HepG2 (cell line): ENCODE measurements around the gene USP9X. TPM values are rescaled to one million over a fixed set of nuclear protein-coding genes. Genes with fewer than 3 reads are reported as not detected.

Experiments
- AGO2 ChIP-seq: fragments of 200-400 bp; formaldehyde crosslinking; optimal IDR thresholded peaks from 2 replicates; pipeline ENCODE3; 2017; ENCODE audit warnings: mild to moderate bottlenecking, low read depth, low read length, moderate library complexity
- CREB1 ChIP-seq, 2 experiments: fragments of 450-650 bp in 1 of 2; IDR thresholded peaks; 2 replicates each; pipeline ENCODE4 v1.6.1; 2016 to 2017; ENCODE audit warnings: control low read depth in 1 of 2, mild to moderate bottlenecking in 1 of 2, missing compliant biosample characterization in 1 of 2, missing genetic modification characterization in 1 of 2
- ERF ChIP-seq: IDR thresholded peaks from 2 replicates; pipeline ENCODE4 v1.6.1; 2018; ENCODE audit warnings: missing biosample characterization, missing genetic modification reagents
- GABPB1 ChIP-seq: IDR thresholded peaks from 2 replicates; pipeline ENCODE4 v1.6.1; 2016; ENCODE audit warnings: mild to moderate bottlenecking, missing genetic modification reagents, moderate library complexity, missing compliant biosample characterization
- HMGXB4 ChIP-seq, 2 experiments: sonication (generic) in 1 of 2; formaldehyde crosslinking in 1 of 2; IDR thresholded peaks; 2 replicates each; pipeline versions ENCODE4 v1.4.0 to v1.6.1; 2018 to 2020; ENCODE audit warnings: missing genetic modification reagents in 2 of 2, borderline replicate concordance in 1 of 2, low read depth in 1 of 2, mild to moderate bottlenecking in 1 of 2, missing biosample characterization in 1 of 2
- HNF4G ChIP-seq, 2 experiments: sonication (generic) in 1 of 2; formaldehyde crosslinking in 1 of 2; IDR thresholded peaks; 2 replicates each; pipeline versions ENCODE4 v1.4.0 to v1.6.1; 2011 to 2020; ENCODE audit warnings: borderline replicate concordance in 2 of 2, low read depth in 2 of 2, mild to moderate bottlenecking in 2 of 2, low read length in 1 of 2, missing genetic modification reagents in 1 of 2, moderate library complexity in 1 of 2
- HNRNPK ChIP-seq: fragments of 200-400 bp; formaldehyde crosslinking; IDR thresholded peaks from 2 replicates; pipeline ENCODE4 v1.6.1; 2018; ENCODE audit warnings: low read length, low read depth, moderate library complexity, mild to moderate bottlenecking; ENCODE audit not compliant: poor library complexity, severe bottlenecking
- IKZF5 ChIP-seq: IDR thresholded peaks from 2 replicates; pipeline ENCODE4 v1.6.1; 2018; ENCODE audit warnings: missing genetic modification reagents, mild to moderate bottlenecking, missing compliant biosample characterization
- RXRB ChIP-seq: IDR thresholded peaks from 2 replicates; pipeline ENCODE4 v1.6.1; 2016; ENCODE audit warnings: borderline replicate concordance, missing genetic modification reagents, missing compliant biosample characterization
- ZBTB8A ChIP-seq: sonication (generic); formaldehyde crosslinking; IDR thresholded peaks from 2 replicates; pipeline ENCODE4 v1.4.0; 2020; ENCODE audit warnings: mild to moderate bottlenecking, low read depth, missing genetic modification reagents, borderline replicate concordance
- ZFY ChIP-seq: sonication (generic); formaldehyde crosslinking; IDR thresholded peaks from 2 replicates; pipeline ENCODE4 v1.4.0; 2020; ENCODE audit warnings: missing genetic modification reagents
- ZNF230 ChIP-seq: sonication (generic); formaldehyde crosslinking; IDR thresholded peaks from 2 replicates; pipeline ENCODE4 v1.4.0; 2020; ENCODE audit warnings: mild to moderate bottlenecking, missing genetic modification reagents
- ZNF430 ChIP-seq: sonication (generic); formaldehyde crosslinking; IDR thresholded peaks from 2 replicates; pipeline ENCODE4 v1.9.0; 2021; ENCODE audit warnings: mild to moderate bottlenecking, missing genetic modification reagents
- ZNF552 ChIP-seq: sonication (generic); formaldehyde crosslinking; IDR thresholded peaks from 2 replicates; pipeline ENCODE4 v1.9.0; 2022; ENCODE audit warnings: missing genetic modification reagents, mild to moderate bottlenecking, borderline replicate concordance
- ZNF780A ChIP-seq: sonication (generic); formaldehyde crosslinking; IDR thresholded peaks from 2 replicates; pipeline ENCODE4 v1.8.0; 2022; ENCODE audit warnings: mild to moderate bottlenecking, missing genetic modification reagents, moderate library complexity
- ZNF878 ChIP-seq: sonication (generic); formaldehyde crosslinking; IDR thresholded peaks from 2 replicates; pipeline ENCODE4 v1.8.1; 2023; ENCODE audit warnings: mild to moderate bottlenecking, missing genetic modification reagents, moderate library complexity
- polyA plus RNA-seq, 8 experiments: library from polyadenylated mRNA; depleted of rRNA in 3 of 8; stranded (reverse) in 7 of 8; unstranded in 1 of 8; fragments of >200 nt; fragmentation: Illumina TruSeq in 4 of 8; extraction: Trizol in 4 of 8; gene quantifications; 2 replicates each; pipeline versions ENCODE4 v1.2.1 to v1.2.3, GENCODE V29; 2011 to 2016; ENCODE audit warnings: low read depth in 4 of 8, missing spikeins in 1 of 8, mixed read lengths in 1 of 8; ENCODE audit not compliant: insufficient read depth in 1 of 8
- total RNA-seq, 5 experiments: library from RNA; depleted of rRNA; stranded (reverse); fragments of >200 nt; fragmentation: Illumina TruSeq; extraction: Trizol; gene quantifications; 2 replicates each; pipeline ENCODE4 v1.2.3, GENCODE V29; 2016; ENCODE audit warnings: low read depth in 1 of 5
- TF ChIP-seq, protein P1 (sequence below): IDR thresholded peaks from 2 replicates; pipeline ENCODE4 v1.6.1; 2018; ENCODE audit warnings: missing genetic modification reagents
- TF ChIP-seq, protein P2 (sequence below): sonication (generic); formaldehyde crosslinking; IDR thresholded peaks from 2 replicates; pipeline ENCODE4 v1.4.0; 2020; ENCODE audit warnings: mild to moderate bottlenecking, missing genetic modification reagents, borderline replicate concordance

Gene USP9X
- total and polyA plus RNA-seq, 2 of the 13 experiments (the other 11 are each of a cell fraction or from before 2014, with no cell fraction given): 22.2 to 40.5 TPM

- TF ChIP-seq CREB1 (IDR thresholded peaks at IDR 0.05): no peak
- TF ChIP-seq CREB1 (CRISPR knock-in tag; IDR thresholded peaks at IDR 0.05): 0 out of 2 replicates have a peak, but pooled peaks have one; percentile 65
- no peak for TF ChIP-seq HNF4G (IDR thresholded peaks at IDR 0.05; ENCODE audit: borderline replicate concordance, low read depth, low read length)
- 0 out of 2 replicates have a peak, but pooled peaks have one; percentile 9 for TF ChIP-seq HNF4G (CRISPR knock-in tag; IDR thresholded peaks at IDR 0.05; ENCODE audit: borderline replicate concordance, low read depth)
- no peak for TF ChIP-seq ZNF552
- TF ChIP-seq ZFY (CRISPR knock-in tag): peak; percentile 9; the same call in 1 of the 2 replicates
- peak; percentile 32 for TF ChIP-seq AGO2
- no peak for TF ChIP-seq IKZF5 (CRISPR knock-in tag)
- TF ChIP-seq ERF (CRISPR knock-in tag): no peak
- TF ChIP-seq RXRB (CRISPR knock-in tag): no peak
- peak; percentile 5 for TF ChIP-seq HNRNPK
- TF ChIP-seq ZNF430: 0 out of 2 replicates have a peak, but pooled peaks have one; percentile 40
- 0 out of 2 replicates have a peak, but pooled peaks have one; percentile 32 for TF ChIP-seq ZNF780A (CRISPR knock-in tag)
- TF ChIP-seq, protein P1, sequence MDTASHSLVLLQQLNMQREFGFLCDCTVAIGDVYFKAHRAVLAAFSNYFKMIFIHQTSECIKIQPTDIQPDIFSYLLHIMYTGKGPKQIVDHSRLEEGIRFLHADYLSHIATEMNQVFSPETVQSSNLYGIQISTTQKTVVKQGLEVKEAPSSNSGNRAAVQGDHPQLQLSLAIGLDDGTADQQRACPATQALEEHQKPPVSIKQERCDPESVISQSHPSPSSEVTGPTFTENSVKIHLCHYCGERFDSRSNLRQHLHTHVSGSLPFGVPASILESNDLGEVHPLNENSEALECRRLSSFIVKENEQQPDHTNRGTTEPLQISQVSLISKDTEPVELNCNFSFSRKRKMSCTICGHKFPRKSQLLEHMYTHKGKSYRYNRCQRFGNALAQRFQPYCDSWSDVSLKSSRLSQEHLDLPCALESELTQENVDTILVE (CRISPR knock-in tag): no peak
- peak in 1 of 2 experiments; percentile 18; a peak in 1 of 4 replicates for TF ChIP-seq HMGXB4 (CRISPR knock-in tag; IDR thresholded peaks at IDR 0.05; ENCODE audit: borderline replicate concordance in 1 of 2, low read depth in 1 of 2)
- TF ChIP-seq ZNF878: no peak
- TF ChIP-seq ZNF230 (CRISPR knock-in tag): no peak
- TF ChIP-seq, protein P2, sequence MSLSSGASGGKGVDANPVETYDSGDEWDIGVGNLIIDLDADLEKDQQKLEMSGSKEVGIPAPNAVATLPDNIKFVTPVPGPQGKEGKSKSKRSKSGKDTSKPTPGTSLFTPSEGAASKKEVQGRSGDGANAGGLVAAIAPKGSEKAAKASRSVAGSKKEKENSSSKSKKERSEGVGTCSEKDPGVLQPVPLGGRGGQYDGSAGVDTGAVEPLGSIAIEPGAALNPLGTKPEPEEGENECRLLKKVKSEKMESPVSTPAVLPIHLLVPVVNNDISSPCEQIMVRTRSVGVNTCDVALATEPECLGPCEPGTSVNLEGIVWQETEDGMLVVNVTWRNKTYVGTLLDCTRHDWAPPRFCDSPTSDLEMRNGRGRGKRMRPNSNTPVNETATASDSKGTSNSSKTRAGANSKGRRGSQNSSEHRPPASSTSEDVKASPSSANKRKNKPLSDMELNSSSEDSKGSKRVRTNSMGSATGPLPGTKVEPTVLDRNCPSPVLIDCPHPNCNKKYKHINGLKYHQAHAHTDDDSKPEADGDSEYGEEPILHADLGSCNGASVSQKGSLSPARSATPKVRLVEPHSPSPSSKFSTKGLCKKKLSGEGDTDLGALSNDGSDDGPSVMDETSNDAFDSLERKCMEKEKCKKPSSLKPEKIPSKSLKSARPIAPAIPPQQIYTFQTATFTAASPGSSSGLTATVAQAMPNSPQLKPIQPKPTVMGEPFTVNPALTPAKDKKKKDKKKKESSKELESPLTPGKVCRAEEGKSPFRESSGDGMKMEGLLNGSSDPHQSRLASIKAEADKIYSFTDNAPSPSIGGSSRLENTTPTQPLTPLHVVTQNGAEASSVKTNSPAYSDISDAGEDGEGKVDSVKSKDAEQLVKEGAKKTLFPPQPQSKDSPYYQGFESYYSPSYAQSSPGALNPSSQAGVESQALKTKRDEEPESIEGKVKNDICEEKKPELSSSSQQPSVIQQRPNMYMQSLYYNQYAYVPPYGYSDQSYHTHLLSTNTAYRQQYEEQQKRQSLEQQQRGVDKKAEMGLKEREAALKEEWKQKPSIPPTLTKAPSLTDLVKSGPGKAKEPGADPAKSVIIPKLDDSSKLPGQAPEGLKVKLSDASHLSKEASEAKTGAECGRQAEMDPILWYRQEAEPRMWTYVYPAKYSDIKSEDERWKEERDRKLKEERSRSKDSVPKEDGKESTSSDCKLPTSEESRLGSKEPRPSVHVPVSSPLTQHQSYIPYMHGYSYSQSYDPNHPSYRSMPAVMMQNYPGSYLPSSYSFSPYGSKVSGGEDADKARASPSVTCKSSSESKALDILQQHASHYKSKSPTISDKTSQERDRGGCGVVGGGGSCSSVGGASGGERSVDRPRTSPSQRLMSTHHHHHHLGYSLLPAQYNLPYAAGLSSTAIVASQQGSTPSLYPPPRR: 0 out of 2 replicates have a peak, but pooled peaks have one; percentile 17
- TF ChIP-seq ZBTB8A (CRISPR knock-in tag): no peak
- peak; percentile 6; the same call in 1 of the 2 replicates for TF ChIP-seq GABPB1 (CRISPR knock-in tag)
These were observed at the start of gene USP9X (continued) for GRCh38 chrX:41084893-41085511.
